Effector memory CD4-positive, alpha-beta T cell (primary cell): ENCODE results near the gene ARMC6.

Source experiments
- DNase-seq, 3 donors: peaks; one replicate each; pipeline ENCODE4 v3.0.0-alpha.2; 2020
- H3K27ac ChIP-seq: 2 replicates; pipeline ENCODE4 v1.7.0; 2013; ENCODE audit warnings: mild to moderate bottlenecking, low read length, moderate library complexity; ENCODE audit not compliant: insufficient read depth, poor library complexity, severe bottlenecking
- H3K27me3 ChIP-seq: replicated peaks from 2 replicates; pipeline ENCODE4 v1.7.0; 2013; ENCODE audit warnings: mild to moderate bottlenecking, low read length; ENCODE audit not compliant: insufficient read depth, control insufficient read depth, poor library complexity, severe bottlenecking
- H3K36me3 ChIP-seq: 2 replicates; pipeline ENCODE4 v1.7.0; 2013; ENCODE audit warnings: mild to moderate bottlenecking, low read length, moderate library complexity; ENCODE audit not compliant: control insufficient read depth, insufficient read depth
- H3K4me1 ChIP-seq: 2 replicates; pipeline ENCODE4 v1.7.0; 2013; ENCODE audit warnings: low read length, mild to moderate bottlenecking; ENCODE audit not compliant: control insufficient read depth, insufficient read depth, poor library complexity, severe bottlenecking
- H3K4me3 ChIP-seq: 2 replicates; pipeline ENCODE4 v1.7.0; 2013; ENCODE audit warnings: low read length, low read depth, mild to moderate bottlenecking; ENCODE audit not compliant: insufficient read depth, poor library complexity, severe bottlenecking
- H3K9me3 ChIP-seq: 2 replicates; pipeline ENCODE4 v1.7.0; 2013; ENCODE audit warnings: mild to moderate bottlenecking, low read length, moderate library complexity; ENCODE audit not compliant: control insufficient read depth

ARMC6 gene

DNA sequence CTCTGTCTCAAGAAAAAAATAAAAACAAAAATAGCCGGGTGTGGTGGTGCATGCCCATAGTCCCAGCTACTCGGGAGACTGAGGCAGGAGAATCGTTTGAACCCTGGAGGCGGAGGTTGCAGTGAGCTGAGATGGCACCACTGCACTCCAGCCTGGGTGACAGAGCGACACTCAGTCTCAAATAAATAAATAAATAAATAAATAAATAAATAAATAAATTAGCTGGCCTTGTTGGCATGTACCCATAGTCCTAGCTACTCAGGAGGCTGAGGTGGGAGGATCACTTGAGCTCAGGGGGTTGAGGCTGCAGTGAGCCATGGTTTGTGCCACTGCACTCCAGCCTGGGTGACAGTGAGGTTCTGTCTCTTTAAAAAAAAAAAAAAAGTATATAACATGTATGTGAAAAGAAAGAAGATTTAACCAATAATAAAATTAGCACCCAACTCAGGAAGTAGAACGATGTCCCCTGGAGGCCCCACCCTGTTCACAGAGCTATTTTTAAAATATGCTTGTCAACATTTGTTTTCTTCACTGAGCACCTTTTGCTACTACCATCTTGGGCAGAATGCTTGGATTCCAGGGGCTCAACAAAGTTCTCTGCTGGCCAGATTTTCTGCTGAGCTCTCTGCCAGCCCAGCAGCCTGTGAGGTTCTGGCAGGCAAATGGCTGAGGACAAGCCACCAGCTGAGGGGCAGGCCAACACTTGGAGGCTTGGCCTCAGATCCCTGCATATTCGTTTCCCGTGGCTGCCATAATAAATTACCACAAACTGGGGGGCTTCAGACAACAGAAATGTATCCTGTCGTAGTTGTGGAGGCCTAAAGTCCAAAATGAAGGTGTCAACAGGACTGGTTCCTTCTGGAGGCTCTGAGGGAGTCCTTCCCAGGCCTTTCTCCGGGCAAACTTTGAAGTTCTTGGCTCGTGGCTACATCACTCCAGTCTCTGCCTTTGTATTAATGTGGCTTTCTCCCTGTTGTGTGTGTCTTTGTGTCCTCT is 35.6 kb downstream of the ARMC6 start:
- Histone ChIP-seq H3K36me3 (no peaks in the 10 kb centered on the region), H3K27me3 (no peaks in the 10 kb centered on the region), H3K9me3 (no peaks in the 10 kb centered on the region), H3K4me3 (no peak overlapping the region), H3K4me1 (peaks cover 18% of the 10 kb centered on the region), H3K27ac (no peak overlapping the region)
- DNase-seq, result no peak

DNA sequence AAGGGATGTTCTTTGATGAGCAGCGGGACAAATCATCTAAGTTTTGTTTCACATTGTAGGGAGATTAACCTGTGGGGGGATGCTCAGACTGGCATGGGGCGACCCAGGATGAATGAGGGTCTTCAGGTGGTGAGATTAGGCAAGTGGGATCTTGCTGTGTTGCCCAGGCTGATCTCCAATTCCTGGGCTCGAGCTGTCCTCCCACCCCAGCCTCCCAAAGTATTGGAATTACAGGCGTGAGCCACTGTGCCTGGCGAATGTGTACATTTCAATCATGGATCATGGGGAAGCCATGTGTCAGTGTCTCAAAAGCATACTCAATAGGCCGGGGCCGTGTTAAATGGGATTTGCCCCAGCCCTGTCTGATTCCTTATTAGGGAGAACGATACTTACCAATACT is 38.5 kb downstream of the ARMC6 start:
- H3K4me1 ChIP-seq, result peaks cover 7% of the 10 kb centered on the region
- H3K4me3 ChIP-seq, result no peak overlapping the region
- no peaks in the 10 kb centered on the region for H3K36me3 ChIP-seq
- no peaks in the 10 kb centered on the region for H3K27me3 ChIP-seq
- H3K27ac ChIP-seq, result no peak overlapping the region
- DNase-seq, result no peak
- no peaks in the 10 kb centered on the region for H3K9me3 ChIP-seq

DNA sequence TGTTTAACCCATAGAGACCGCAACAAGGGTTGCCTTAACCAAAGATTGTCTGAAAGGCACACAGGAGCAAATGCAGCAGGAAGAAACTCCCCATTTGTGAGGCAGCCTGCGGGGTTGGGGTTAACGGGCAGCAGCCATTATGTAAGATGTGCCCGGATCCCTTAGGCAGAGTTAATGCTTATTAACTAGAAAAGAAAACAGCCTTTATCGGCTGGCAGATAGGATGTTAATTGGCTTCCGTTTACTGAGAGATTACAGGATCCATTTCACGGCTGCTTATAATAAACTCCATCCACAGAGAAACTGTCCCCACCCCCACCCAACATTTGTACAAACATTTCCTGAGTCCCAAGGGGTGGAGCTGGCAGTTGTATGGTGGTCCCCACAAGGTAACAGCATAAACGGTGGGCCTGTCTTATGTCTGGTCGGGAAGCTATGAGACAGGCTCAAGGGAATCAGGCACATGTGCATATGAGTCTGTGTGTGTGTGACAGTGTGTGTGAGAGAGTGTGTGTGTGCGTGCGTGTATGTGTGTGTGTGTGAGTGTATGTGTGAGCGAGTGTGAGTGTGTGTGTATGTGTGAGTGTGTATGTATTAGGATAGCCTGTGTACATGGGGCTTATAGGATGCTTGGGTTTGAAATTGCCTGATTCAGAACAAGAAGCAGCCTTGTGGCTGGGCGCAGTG is 40.9 kb downstream of the ARMC6 start:
- H3K4me1 ChIP-seq, result no peaks in the 10 kb centered on the region
- no peak overlapping the region for H3K27ac ChIP-seq
- no peak for DNase-seq
- H3K27me3 ChIP-seq, result no peaks in the 10 kb centered on the region
- no peaks in the 10 kb centered on the region for H3K9me3 ChIP-seq
- no peaks in the 10 kb centered on the region for H3K36me3 ChIP-seq
- H3K4me3 ChIP-seq, result no peak overlapping the region

DNA sequence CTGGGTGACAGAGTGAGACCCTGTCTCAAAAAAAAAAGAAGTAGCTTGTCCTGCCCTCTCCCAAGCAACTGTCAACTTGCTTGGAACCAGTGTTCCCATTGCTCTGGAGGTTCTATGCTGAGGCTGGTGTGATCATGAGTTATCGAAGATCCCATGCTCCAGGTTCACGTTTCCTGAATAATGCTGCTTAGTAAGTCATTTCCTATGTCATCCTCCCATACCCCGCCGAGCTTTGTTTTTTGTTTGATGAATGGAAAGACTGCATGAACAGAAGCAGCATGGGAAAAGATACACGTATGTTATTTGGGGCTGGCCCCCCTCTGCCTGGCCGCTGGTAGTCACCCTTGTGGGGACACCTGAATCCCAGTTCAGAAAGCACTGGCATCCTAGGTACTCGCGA is 41.7 kb downstream of the ARMC6 start:
- H3K27ac ChIP-seq, result no peak overlapping the region
- no peak for DNase-seq
- no peaks in the 10 kb centered on the region for H3K9me3 ChIP-seq
- no peaks in the 10 kb centered on the region for H3K27me3 ChIP-seq
- H3K4me1 ChIP-seq, result no peaks in the 10 kb centered on the region
- H3K36me3 ChIP-seq, result no peaks in the 10 kb centered on the region
- H3K4me3 ChIP-seq, result no peak overlapping the region

DNA sequence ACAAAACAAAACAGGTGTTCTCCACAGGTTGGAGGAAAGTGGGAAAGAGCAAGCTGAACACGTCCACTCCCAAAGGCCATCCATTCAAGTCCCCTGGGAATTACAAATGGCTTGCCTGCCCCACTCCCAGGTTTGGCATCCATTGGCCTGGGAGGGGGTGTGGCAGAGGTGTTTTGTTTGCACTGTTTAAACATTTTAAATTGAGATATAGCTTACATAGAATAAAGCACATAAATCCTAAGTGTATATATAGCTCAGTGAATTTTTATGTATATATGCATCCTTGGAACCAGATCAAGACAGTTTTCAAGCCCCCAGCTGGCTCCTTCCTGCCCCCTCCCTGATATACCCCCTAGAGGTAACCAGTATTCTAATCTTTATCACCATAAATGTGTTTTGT is 43.1 kb downstream of the ARMC6 start:
- no peak for DNase-seq
- Histone ChIP-seq H3K4me1 (no peaks in the 10 kb centered on the region), H3K4me3 (no peak overlapping the region), H3K27ac (no peak overlapping the region), H3K9me3 (no peaks in the 10 kb centered on the region), H3K27me3 (no peaks in the 10 kb centered on the region), H3K36me3 (no peaks in the 10 kb centered on the region)

DNA sequence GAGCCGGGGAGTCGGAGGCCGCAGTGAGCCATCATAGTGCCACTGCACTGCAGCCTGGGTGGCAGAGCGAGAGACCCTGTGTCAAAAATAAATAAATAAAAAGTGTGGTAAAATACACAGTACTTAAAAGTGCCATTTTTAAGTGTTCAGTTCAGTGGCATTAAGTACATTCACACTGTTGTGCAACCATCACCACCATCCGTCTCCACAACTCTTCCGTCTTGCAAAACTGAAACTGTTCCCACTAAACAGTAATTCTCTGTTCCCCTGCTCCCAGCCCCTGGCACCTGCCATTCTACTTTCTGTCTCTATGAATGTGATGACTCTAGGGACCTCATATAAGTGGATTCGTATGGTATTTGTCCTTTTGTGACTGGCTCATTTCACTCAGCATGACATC is 43.7 kb downstream of the ARMC6 start:
- DNase-seq, result no peak
- Histone ChIP-seq H3K9me3 (no peaks in the 10 kb centered on the region), H3K36me3 (no peaks in the 10 kb centered on the region), H3K4me3 (no peak overlapping the region), H3K4me1 (no peaks in the 10 kb centered on the region), H3K27me3 (no peaks in the 10 kb centered on the region), H3K27ac (no peak overlapping the region)

DNA sequence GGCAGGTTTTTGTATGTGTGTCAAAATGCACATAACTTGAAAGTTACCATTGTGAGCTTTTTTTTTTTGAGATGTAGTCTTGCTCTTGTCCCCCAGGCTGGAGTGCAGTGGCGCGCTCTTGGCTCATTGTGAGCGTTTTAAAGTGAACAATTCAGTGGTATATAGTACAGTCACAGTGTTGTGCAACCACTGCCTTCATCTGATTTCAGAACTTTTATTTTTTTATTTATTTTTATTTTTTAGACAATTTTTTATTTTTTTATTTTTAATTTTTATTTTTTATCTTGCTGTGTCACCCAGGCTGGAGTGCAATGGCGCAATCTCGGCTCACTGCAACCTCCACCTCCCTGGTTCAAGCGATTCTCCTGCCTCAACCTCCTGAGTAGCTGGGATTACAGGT is 45.4 kb downstream of the ARMC6 start:
- H3K4me3 ChIP-seq, result no peak overlapping the region
- no peaks in the 10 kb centered on the region for H3K9me3 ChIP-seq
- H3K36me3 ChIP-seq, result no peaks in the 10 kb centered on the region
- H3K27ac ChIP-seq, result no peak overlapping the region
- H3K4me1 ChIP-seq, result no peaks in the 10 kb centered on the region
- H3K27me3 ChIP-seq, result no peaks in the 10 kb centered on the region
- no peak for DNase-seq

DNA sequence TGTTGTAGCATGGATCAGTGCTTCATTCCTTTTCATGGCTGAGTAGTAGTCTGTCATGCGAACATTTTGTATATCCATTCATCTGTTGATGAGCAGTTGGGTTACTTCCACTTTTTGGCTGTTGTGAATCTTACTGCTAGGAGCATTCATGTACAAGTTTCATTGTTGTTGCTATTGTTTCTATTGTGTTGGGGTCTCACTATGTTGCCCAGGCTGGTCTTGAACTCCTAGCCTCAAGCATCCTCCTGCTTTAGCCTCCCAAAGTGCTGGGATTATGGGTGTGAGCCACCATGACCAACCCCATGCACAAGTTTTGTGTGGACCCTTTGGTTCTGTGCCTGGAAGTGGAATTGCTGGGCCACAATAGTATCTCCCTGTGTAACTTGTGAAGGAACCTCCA is 46.2 kb downstream of the ARMC6 start:
- Histone ChIP-seq H3K4me1 (no peaks in the 10 kb centered on the region), H3K4me3 (no peak overlapping the region), H3K36me3 (no peaks in the 10 kb centered on the region), H3K9me3 (no peaks in the 10 kb centered on the region), H3K27ac (no peak overlapping the region), H3K27me3 (no peaks in the 10 kb centered on the region)
- DNase-seq, result no peak

DNA sequence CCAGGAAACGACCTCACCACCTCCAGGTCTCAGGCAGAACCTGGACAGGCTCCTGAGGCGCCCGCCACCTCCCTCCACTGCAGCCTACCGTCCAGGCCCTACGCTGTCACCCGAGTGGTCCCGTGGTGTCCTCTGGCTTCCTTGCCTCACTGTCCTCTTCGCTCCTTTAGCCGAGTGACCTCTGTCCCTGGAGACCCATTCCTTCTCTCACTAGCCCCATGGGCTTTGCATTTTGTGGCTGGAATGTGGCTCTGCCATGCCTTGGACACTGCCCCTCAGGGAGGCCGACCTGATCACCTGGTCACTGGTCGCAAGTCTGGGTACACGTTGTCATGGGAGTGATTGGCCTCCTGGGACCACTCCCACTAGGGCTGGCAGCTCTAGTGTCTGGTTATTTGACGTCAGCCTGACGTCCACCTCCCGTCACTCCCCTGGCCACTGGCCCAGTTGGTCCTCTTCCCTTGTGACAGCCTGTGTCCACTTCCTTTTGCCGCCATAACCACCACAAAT is 48.3 kb downstream of the ARMC6 start:
- H3K4me3 ChIP-seq, result no peak overlapping the region
- no peaks in the 10 kb centered on the region for H3K27me3 ChIP-seq
- DNase-seq, result no peak
- H3K27ac ChIP-seq, result no peak overlapping the region
- H3K36me3 ChIP-seq, result no peaks in the 10 kb centered on the region
- no peaks in the 10 kb centered on the region for H3K4me1 ChIP-seq
- H3K9me3 ChIP-seq, result no peaks in the 10 kb centered on the region
